GM12891 (cell line): ENCODE results near the gene TTC4.

Source experiments
- POLR2A ChIP-seq: IDR thresholded peaks from 2 replicates; pipeline ENCODE4 v1.6.1; 2011; ENCODE audit warnings: low read depth, low read length, control low read depth
- POLR2AphosphoS5 ChIP-seq: IDR thresholded peaks from 2 replicates; pipeline ENCODE4 v1.6.1; 2011; ENCODE audit warnings: low read depth, low read length, control low read depth
- SPI1 ChIP-seq: IDR thresholded peaks from 2 replicates; pipeline ENCODE4 v1.6.1; 2011; ENCODE audit warnings: low read depth, low read length, control low read depth
- TAF1 ChIP-seq: IDR thresholded peaks from 2 replicates; pipeline ENCODE4 v1.6.1; 2011; ENCODE audit warnings: low read depth, low read length, control low read depth

- no peak for TF ChIP-seq POLR2AphosphoS5
- TF ChIP-seq POLR2A, result no peak
- no peak for TF ChIP-seq TAF1
- no peak for TF ChIP-seq SPI1
These were observed 71.1 kb downstream of the TTC4 start for GRCh38 chr1:54786778-54787177.
